Activated CD4-positive, alpha-beta T cell treated with anti-CD3 and anti-CD28 coated beads for 36 hours (primary cell): ENCODE measurements around the gene LANCL2. TPM values are rescaled to one million over a fixed set of nuclear protein-coding genes. Genes with fewer than 3 reads are reported as not detected.
A peak's percentile ranks its signal among the peaks of the same experiment; 100 is the strongest.

Experiments
- ATAC-seq: fragments of 200-7000 bp; cut with Tn5 transposase; one replicate; pipeline ENCODE4 v1.10.0; 2021; ENCODE audit warnings: mild to moderate bottlenecking, moderate library complexity
- CTCF ChIA-PET: fragments of 350-600 bp; sonication (Branson Sonifier 250); formaldehyde crosslinking; loops from one replicate; lab custom pipeline; 2021; ENCODE audit warnings: antibody characterized with exemption; lab: Charles Lee
- POLR2A ChIA-PET: fragments of 350-600 bp; sonication (Branson Sonifier 250); formaldehyde crosslinking; loops from one replicate; lab custom pipeline; 2021; ENCODE audit warnings: antibody characterized with exemption, inconsistent platforms; lab: Charles Lee
- DNase-seq: peaks from one replicate; pipeline ENCODE4 v3.0.0-alpha.2; 2020
- H3K27ac Mint-ChIP-seq: one replicate; pipeline ENCODE4 v1.8.0; 2021; ENCODE audit warnings: mixed read lengths
- H3K27me3 Mint-ChIP-seq: one replicate; pipeline ENCODE4 v1.8.0; 2021; ENCODE audit warnings: mixed read lengths
- H3K36me3 Mint-ChIP-seq: one replicate; pipeline ENCODE4 v1.8.0; 2021; ENCODE audit warnings: low read depth, mixed read lengths
- H3K4me1 Mint-ChIP-seq: one replicate; pipeline ENCODE4 v1.8.0; 2021; ENCODE audit warnings: mixed read lengths
- H3K4me3 Mint-ChIP-seq: one replicate; pipeline ENCODE4 v1.8.0; 2021; ENCODE audit warnings: mild to moderate bottlenecking, moderate library complexity, mixed read lengths
- H3K9me3 Mint-ChIP-seq: one replicate; pipeline ENCODE4 v1.8.0; 2021; ENCODE audit warnings: low read depth, mixed read lengths
- intact Hi-C, 2 experiments: fragments of 100-400 bp; cut with DNase I in 1 of 2; cut with micrococcal nuclease in 1 of 2; formaldehyde crosslinking; loops; one replicate each; pipeline versions ENCODE4 v1.14.2 to v1.15.1; 2022 to 2024; cut with DNase I, micrococcal nuclease
- total RNA-seq, 2 experiments: library from RNA; stranded (reverse); gene quantifications; one replicate each; pipeline ENCODE4 v1.2.3, GENCODE V29; 2021

The LANCL2 gene
- 10 to 100 TPM; 11.1 to 11.7 TPM for total RNA-seq

- intact Hi-C loops, result loop anchor here (1.0 to 10.0 kb wide), 13 partner anchors 16 to 700 kb away; partner anchors contain the start of genes CCT6A (in 1 of the 2), PSPH (in 1 of the 2), SEC61G (in 1 of the 2) and SUMF2 (in 1 of the 2)
- peak; percentile 68 for DNase-seq
- H3K27me3 Mint-ChIP-seq, result no peaks in the 10 kb centered on the region
These were observed at the start of gene LANCL2 for GRCh38 chr7:55365205-55365674. TSS of gene LANCL2 (plus strand) at chr7:55365337. CDS start at chr7:55366026, 689 bp downstream.

GRCh38 chr7:55325371-55325792 is 39.8 kb upstream of the LANCL2 start:
- DNase-seq (no peak), ATAC-seq (no peak)
- H3K27me3 Mint-ChIP-seq, result peaks cover 15% of the 10 kb centered on the region
- no peaks in the 10 kb centered on the region for H3K36me3 Mint-ChIP-seq
- POLR2A ChIA-PET, result no interaction called here
- H3K4me3 Mint-ChIP-seq, result no peak overlapping the region
- no peak overlapping the region for H3K27ac Mint-ChIP-seq
- CTCF ChIA-PET, result no interaction called here
- peaks cover 3% of the 10 kb centered on the region for H3K9me3 Mint-ChIP-seq
- intact Hi-C loops, result no loop called here
- H3K4me1 Mint-ChIP-seq, result no peaks in the 10 kb centered on the region

More at GRCh38 chr7:55365205-55365674, at the start of gene LANCL2:
- peak within 1 kb of the TSS; percentile 94 for H3K4me3 Mint-ChIP-seq
- peak; percentile 43 for ATAC-seq
- H3K36me3 Mint-ChIP-seq, result peaks cover 7% of the 10 kb centered on the region
- no peaks in the 10 kb centered on the region for H3K9me3 Mint-ChIP-seq
- CTCF ChIA-PET, result interaction anchor here (0.7 to 1.3 kb wide), 5 partner anchors 10 to 250 kb away, joined by 3 to 4 read pairs (median 3); no protein-coding TSS in a partner anchor
- H3K27ac Mint-ChIP-seq, result peak within 1 kb of the TSS; percentile 97
- peaks cover 25% of the 10 kb centered on the region for H3K4me1 Mint-ChIP-seq
- POLR2A ChIA-PET, result interaction anchor here (0.7 to 1.9 kb wide), 4 partner anchors 9 to 606 kb away, joined by 3 to 6 read pairs (median 4); partner anchors contain the start of gene SEC61G

DNA sequence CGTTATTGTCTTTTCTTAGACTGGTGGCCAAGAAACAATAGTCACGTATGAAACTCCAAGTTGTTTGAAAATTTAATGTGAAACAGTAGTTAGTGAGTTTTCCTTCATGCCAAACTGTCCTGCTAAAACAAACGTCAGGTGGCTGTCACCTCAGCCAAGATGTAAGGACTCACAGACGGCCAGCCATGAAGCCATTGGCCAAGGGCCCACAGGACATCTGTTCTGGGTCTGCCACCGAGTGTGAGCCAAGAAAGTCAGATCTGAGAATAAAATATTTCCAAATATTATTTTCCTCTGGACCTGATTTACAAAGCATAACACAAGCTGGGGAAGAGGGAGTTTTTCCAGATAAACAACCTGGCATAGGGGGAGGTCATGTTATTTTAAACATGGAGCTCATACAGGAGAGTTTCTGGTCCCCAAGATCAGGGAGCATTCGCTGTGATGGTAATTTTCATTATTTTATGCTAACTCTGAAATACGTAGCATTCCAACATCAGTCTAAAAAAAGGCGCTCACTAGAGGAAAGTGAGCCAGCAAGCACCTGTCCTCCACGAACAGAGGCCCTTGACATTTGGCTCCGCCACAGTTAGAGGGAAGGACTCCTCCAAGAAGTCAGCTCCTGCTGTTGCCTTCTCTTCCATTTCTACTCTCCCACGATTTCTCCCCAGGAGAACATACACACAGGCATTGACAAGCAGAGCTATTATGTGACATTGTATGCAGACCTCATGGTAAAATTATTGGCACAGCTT is 38.9 kb upstream of the LANCL2 start:
- Mint-ChIP-seq H3K27ac (no peak overlapping the region), H3K4me1 (no peaks in the 10 kb centered on the region), H3K4me3 (no peak overlapping the region), H3K27me3 (peaks cover 12% of the 10 kb centered on the region), H3K36me3 (no peaks in the 10 kb centered on the region), H3K9me3 (no peaks in the 10 kb centered on the region)
- intact Hi-C loops, result no loop called here
- ChIA-PET POLR2A (no interaction called here), CTCF (interaction anchor here (0.6 to 1.0 kb wide), 4 partner anchors 17 to 748 kb away, joined by 3 to 4 read pairs (median 3); no protein-coding TSS in a partner anchor)
- no peak for ATAC-seq
- DNase-seq, result no peak

- ChIA-PET CTCF (interaction anchor here (0.6 to 1.0 kb wide), 4 partner anchors 17 to 747 kb away, joined by 3 to 4 read pairs (median 3); no protein-coding TSS in a partner anchor), POLR2A (no interaction called here)
- Mint-ChIP-seq H3K27ac (no peak overlapping the region), H3K9me3 (no peaks in the 10 kb centered on the region), H3K4me1 (no peaks in the 10 kb centered on the region), H3K4me3 (no peak overlapping the region), H3K36me3 (no peaks in the 10 kb centered on the region), H3K27me3 (peaks cover 5% of the 10 kb centered on the region)
- intact Hi-C loops, result no loop called here
- DNase-seq (no peak), ATAC-seq (no peak)
These were observed 38.1 kb upstream of the LANCL2 start for GRCh38 chr7:55326945-55327626.

GRCh38 chr7:55335151-55335550 is 30.0 kb upstream of the LANCL2 start:
- DNase-seq (no peak), ATAC-seq (no peak)
- no peaks in the 10 kb centered on the region for H3K9me3 Mint-ChIP-seq
- CTCF ChIA-PET, result interaction anchor here (0.9 to 1.0 kb wide), 2 partner anchors 80 kb away, joined by 3 read pairs; no protein-coding TSS in a partner anchor
- peaks cover 6% of the 10 kb centered on the region for H3K27me3 Mint-ChIP-seq
- intact Hi-C loops, result no loop called here
- no peaks in the 10 kb centered on the region for H3K36me3 Mint-ChIP-seq
- H3K27ac Mint-ChIP-seq, result no peak overlapping the region
- no peak overlapping the region for H3K4me3 Mint-ChIP-seq
- no peaks in the 10 kb centered on the region for H3K4me1 Mint-ChIP-seq
- POLR2A ChIA-PET, result no interaction called here

DNA sequence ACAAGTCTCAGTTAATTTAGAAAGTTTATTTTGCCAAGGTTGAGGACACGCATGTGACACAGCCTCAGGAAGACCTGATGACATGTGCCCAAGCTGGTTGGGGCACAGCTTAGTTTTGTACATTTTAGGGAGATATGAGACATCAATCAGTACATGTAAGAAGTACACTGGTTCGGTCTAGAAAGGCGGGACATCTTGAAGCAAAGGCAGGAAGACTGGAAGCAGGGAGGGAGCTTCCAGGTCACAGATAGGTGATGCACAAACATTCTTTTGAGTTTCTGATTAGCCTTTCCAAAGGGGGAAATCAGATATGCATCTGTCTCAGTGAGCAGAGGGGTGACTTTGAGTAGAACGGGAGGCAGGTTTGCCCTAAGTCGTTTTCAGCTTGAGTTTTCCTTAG is 29.4 kb upstream of the LANCL2 start:
- no peaks in the 10 kb centered on the region for H3K9me3 Mint-ChIP-seq
- H3K4me3 Mint-ChIP-seq, result no peak overlapping the region
- peaks cover 3% of the 10 kb centered on the region for H3K27me3 Mint-ChIP-seq
- no peaks in the 10 kb centered on the region for H3K4me1 Mint-ChIP-seq
- DNase-seq (no peak), ATAC-seq (no peak)
- ChIA-PET CTCF (interaction anchor here (0.9 kb wide), 1 partner anchor 80 kb away, joined by 3 read pairs; no protein-coding TSS in a partner anchor), POLR2A (no interaction called here)
- intact Hi-C loops, result no loop called here
- H3K36me3 Mint-ChIP-seq, result no peaks in the 10 kb centered on the region
- H3K27ac Mint-ChIP-seq, result no peak overlapping the region

- CTCF ChIA-PET, result no interaction called here
- Mint-ChIP-seq H3K27ac (no peak overlapping the region), H3K9me3 (no peaks in the 10 kb centered on the region), H3K4me1 (no peaks in the 10 kb centered on the region), H3K27me3 (peaks cover 3% of the 10 kb centered on the region), H3K36me3 (no peaks in the 10 kb centered on the region), H3K4me3 (no peak overlapping the region)
- DNase-seq, result no peak
- intact Hi-C loops, result no loop called here
- ATAC-seq, result no peak
- POLR2A ChIA-PET, result no interaction called here
These were observed 28.6 kb upstream of the LANCL2 start for GRCh38 chr7:55336540-55336939.

- POLR2A ChIA-PET, result no interaction called here
- no peak for DNase-seq
These were observed 25.8 kb upstream of the LANCL2 start for GRCh38 chr7:55339033-55340000.

GRCh38 chr7:55342216-55342871 is 22.8 kb upstream of the LANCL2 start:
- peaks cover 8% of the 10 kb centered on the region for H3K27me3 Mint-ChIP-seq
- H3K27ac Mint-ChIP-seq, result no peak overlapping the region
- H3K4me3 Mint-ChIP-seq, result no peak overlapping the region
- ChIA-PET POLR2A (no interaction called here), CTCF (no interaction called here)
- no peaks in the 10 kb centered on the region for H3K36me3 Mint-ChIP-seq
- H3K4me1 Mint-ChIP-seq, result no peaks in the 10 kb centered on the region
- no peaks in the 10 kb centered on the region for H3K9me3 Mint-ChIP-seq
- DNase-seq (no peak), ATAC-seq (no peak)
- intact Hi-C loops, result no loop called here

More at GRCh38 chr7:55339033-55340000, 25.8 kb upstream of the LANCL2 start:
- Mint-ChIP-seq H3K9me3 (no peaks in the 10 kb centered on the region), H3K27ac (no peak overlapping the region), H3K4me3 (no peak overlapping the region), H3K27me3 (peaks cover 3% of the 10 kb centered on the region), H3K36me3 (no peaks in the 10 kb centered on the region), H3K4me1 (no peaks in the 10 kb centered on the region)
- CTCF ChIA-PET, result interaction anchor here (1.0 kb wide), 1 partner anchor 41 kb away, joined by 3 read pairs; no protein-coding TSS in a partner anchor
- no peak for ATAC-seq
- intact Hi-C loops, result no loop called here

GRCh38 chr7:55343002-55343781 is 21.9 kb upstream of the LANCL2 start:
- Mint-ChIP-seq H3K4me1 (peaks cover 1% of the 10 kb centered on the region), H3K4me3 (no peak overlapping the region), H3K36me3 (no peaks in the 10 kb centered on the region), H3K9me3 (no peaks in the 10 kb centered on the region), H3K27me3 (peaks cover 8% of the 10 kb centered on the region), H3K27ac (no peak overlapping the region)
- ATAC-seq (no peak), DNase-seq (no peak)
- intact Hi-C loops, result no loop called here
- ChIA-PET CTCF (interaction anchor here (0.6 kb wide), 1 partner anchor 1227 kb away, joined by 3 read pairs; no protein-coding TSS in a partner anchor), POLR2A (no interaction called here)
